ENCODE measurements around the gene USP22. TPM values are rescaled to one million over a fixed set of nuclear protein-coding genes. Genes with fewer than 3 reads are reported as not detected.
A peak's percentile ranks its signal among the peaks of the same experiment; 100 is the strongest.
"Not testable (repeated sequence)": the region's sequence is repeated elsewhere in the genome, so short reads cannot be mapped to it uniquely, and the experiment has no call there.

USP22 gene
- total RNA-seq, 1 experiment from 2014 or later, result 144 TPM

DNA sequence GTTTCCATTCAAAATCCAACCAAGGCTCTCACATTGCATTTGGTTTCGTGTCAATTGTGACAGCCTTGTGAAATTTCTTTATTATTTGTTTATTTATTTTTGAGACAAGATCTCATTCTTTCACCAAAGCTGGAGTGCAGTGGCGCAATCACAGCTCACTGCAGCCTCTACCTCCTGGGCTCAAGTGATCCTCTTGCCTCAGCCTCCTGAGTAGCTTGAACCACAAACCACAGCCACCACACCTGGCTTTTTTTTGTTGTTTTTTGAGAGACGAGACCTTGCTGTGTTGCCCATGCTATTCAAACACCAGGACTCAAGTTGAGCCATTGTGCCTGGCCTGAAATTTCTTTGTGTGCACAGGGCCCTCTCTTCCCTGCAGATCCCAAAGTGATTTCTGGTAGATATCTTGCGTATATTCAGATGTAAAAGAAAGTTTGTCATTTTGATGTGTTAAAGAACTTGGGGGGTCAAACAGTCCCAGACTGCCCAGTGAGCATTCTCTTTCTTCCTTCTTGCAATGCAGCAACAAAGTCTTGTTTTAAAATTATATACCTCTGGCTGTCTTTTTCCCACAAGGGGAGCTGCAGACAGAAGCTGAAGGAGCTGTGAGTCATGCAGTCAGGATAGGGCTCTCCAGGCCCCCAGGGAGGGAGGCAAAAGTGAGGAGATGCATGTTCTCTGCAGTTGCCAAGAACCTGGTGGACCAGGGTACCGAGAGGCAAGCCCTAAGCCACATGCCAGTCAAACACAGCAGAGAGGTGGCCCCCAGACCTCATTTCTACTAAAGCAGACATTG is 15.5 kb upstream of the USP22 start:
- in situ Hi-C loops (cut with HindIII; ENCODE audit: low pct_unique_long_range_greater_than_20kb, low sequenced_read_pairs), result no loop called here
- no peak for DNase-seq (ENCODE audit: low read depth)

DNA sequence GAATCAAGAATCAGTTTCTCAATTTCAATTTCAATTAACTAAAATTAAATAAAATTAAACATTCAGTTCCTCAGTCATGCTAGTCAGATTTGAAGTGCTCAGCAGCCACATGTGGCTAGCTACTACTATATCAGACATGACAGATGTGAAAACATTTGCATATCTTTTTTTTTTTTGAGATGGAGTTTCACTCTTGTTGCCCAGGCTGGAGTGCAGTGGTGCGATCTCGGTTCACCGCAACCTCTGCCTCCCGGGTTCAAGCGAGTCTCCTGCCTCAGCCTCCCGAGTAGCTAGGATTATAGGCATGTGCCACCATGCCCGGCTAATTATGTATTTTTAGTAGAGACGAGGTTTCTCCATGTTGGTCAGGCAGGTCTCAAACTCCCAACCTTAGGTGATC is 10.2 kb upstream of the USP22 start:
- in situ Hi-C loops (cut with HindIII; ENCODE audit: low pct_unique_long_range_greater_than_20kb, low sequenced_read_pairs), result not testable (repeated sequence)

DNA sequence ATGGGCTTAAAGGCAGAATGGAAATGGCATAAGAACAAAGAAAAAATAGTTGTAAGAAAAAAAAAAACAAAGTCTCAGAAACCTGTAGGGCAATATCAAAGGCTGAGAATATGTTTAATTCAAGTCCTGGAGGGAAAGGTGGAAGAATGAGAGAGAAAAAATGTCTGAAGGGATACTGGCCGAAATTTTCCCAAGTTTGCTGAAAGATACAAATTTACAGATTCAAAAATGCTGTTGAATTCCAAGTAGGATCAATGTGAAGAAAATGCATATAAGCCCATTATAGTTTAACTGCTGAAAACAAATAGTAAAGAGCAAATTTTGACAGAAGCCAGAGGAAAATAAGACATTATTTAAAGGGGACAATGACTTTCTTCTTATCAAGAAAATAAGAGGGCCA is 6.6 kb upstream of the USP22 start:
- in situ Hi-C loops (cut with HindIII; ENCODE audit: low pct_unique_long_range_greater_than_20kb, low sequenced_read_pairs), result no loop called here
- no peak for DNase-seq (ENCODE audit: low read depth)

More for the DNA sequence above, 10.2 kb upstream of the USP22 start:
- DNase-seq (ENCODE audit: low read depth), result not testable (repeated sequence)

DNA sequence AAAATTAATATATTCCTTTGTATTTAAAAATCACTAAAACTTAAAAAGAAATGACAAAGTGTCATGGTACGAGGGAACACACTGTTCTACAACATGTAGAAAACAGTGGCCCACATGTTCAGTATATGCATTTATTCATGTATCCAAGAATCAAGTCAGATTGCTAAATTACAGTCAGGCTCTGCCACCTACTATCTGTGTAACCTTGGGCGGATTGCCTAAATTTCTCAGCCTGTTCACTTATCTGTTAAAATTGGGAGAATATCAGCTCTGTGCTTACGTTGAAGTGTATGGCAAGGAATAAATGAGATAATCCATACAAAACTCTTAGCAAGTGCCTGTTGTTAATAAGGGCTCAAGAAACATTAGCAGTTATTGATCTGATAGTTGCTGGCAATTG is 3.4 kb upstream of the USP22 start:
- no peak for DNase-seq (ENCODE audit: low read depth)
- in situ Hi-C loops (cut with HindIII; ENCODE audit: low pct_unique_long_range_greater_than_20kb, low sequenced_read_pairs), result no loop called here

DNA sequence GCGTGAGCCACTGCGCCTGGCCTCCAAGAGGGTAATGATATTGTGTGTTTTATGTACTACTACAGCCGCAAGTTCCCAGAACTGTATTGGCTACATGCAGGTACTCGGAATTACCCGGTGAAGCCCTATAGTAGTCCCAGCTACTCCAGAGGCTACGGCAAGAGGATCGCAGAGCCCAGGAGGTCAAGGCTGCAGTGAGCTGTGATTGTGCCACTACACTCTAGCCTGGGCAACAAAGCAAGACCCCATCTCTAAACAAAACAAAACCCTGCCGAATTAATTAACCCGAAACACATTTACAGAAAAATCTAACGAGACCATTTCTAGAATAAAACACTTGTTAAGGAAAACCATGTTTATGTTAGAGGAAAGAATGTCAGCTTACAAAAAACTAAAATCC is 2.2 kb upstream of the USP22 start:
- in situ Hi-C loops (cut with HindIII; ENCODE audit: low pct_unique_long_range_greater_than_20kb, low sequenced_read_pairs), result no loop called here

DNA sequence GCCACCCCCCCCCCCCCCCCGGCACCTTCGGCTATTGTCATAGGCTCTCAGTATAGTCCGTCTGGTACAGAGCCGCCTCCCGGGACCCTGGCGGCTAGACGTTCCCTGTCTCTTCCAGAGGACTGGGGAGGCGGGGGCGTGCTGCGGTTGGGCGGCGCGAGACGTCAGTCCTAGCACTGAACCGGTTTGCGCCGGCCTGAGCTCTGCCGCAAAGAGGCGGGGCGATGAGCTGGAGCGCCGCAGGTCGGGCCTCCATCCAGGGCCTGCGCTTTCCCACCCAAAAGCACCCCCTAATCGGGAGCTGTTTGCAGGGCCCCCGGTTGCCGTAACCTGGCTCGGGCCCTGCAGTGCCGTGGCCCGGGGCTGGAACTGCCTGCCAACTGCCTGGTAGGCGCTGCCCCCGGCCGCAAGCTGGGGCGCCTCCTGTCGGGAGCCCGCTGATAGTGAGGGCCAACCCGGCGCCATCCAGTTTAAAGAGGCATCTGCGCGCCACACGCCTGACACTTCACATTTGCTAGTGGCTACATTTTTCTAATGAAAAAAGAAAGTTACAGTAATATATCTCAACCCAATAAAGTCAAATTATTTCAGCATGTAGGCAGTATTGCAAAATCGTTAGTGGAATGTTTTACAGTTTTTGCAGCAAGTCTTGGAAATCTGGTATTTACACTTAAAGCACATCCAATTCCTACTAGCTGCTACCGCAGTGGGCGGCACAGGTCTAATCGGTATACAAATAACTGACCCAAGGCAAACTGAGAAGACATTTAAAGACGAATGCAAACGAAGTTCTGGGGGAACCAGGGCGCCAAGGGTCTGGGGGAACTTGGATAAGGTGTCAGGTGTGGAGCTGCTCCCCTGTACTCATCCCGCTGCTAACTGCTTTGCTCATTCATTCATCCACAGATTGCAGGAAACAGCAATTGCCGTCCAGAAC is 753 bp upstream of the USP22 start:
- in situ Hi-C loops (cut with HindIII; ENCODE audit: low pct_unique_long_range_greater_than_20kb, low sequenced_read_pairs), result no loop called here
- DNase-seq (ENCODE audit: low read depth), result peak; percentile 94

More for the DNA sequence above, 2.2 kb upstream of the USP22 start:
- no peak for DNase-seq (ENCODE audit: low read depth)

- peak; percentile 50 for DNase-seq (ENCODE audit: low read depth)
- in situ Hi-C loops (cut with HindIII; ENCODE audit: low pct_unique_long_range_greater_than_20kb, low sequenced_read_pairs), result no loop called here
These were observed 912 bp downstream of the USP22 start for GRCh38 chr17:21041741-21042457.

- DNase-seq (ENCODE audit: low read depth), result peak; percentile 39
These were observed 2.8 kb downstream of the USP22 start for GRCh38 chr17:21039839-21040575.

DNA sequence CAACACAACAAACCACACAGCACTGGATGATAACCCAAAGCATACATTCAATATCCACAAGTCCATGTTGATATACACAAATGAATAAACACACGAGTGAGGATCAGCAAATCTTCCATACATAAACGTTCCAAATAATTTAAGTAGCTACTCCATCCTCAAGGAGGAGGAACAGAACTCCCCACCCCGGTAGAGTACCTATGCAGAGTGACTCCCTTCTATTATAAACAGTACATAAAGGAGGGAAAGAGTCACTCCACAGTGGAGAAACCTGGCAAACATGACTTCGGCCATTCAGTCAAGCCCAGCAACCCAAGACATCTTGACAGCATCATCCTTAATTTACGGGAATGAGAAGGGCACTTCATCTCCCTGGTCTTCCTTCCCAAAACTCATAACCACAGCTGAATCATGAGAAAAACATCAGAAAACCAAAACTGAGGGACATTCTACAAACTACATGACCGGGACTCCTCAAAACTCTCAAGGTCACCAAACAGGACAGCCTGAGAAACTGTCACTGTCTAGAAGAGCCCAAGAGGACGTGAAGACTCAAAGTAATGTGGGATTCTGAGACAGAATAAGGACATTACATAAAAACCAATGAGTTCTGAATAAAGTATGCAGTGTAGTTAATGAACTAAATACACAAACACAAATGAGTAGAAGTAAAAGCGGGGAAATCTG is 5.6 kb downstream of the USP22 start:
- in situ Hi-C loops (cut with HindIII; ENCODE audit: low pct_unique_long_range_greater_than_20kb, low sequenced_read_pairs), result no loop called here
- no peak for DNase-seq (ENCODE audit: low read depth)

More at GRCh38 chr17:21039839-21040575, 2.8 kb downstream of the USP22 start:
- in situ Hi-C loops (cut with HindIII; ENCODE audit: low pct_unique_long_range_greater_than_20kb, low sequenced_read_pairs), result no loop called here

DNA sequence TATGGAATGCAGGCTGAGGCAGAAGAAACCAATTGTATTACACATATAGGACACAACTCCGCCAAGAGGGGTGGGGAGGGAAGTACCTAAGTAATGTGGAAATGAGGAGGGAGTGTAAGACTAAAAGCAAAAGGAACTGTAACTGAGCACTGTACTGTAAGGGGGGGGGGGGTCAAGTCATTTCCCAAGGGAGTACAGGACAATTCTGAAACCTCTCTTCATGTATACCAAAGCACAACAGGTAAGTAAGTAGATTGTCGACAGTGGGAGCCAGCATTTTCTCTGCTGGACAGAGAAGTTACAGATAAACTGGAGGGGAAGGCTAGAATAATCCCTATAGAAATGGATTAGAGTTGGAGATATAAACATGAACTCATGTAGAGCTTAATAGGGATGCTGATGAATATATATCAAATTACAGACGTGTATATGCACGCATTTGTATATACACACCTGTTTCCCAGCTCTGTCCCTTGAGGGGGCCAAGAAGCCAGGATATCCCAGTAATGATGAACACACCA is 6.4 kb downstream of the USP22 start:
- no peak for DNase-seq (ENCODE audit: low read depth)
- in situ Hi-C loops (cut with HindIII; ENCODE audit: low pct_unique_long_range_greater_than_20kb, low sequenced_read_pairs), result no loop called here

- no peak for DNase-seq (ENCODE audit: low read depth)
- in situ Hi-C loops (cut with HindIII; ENCODE audit: low pct_unique_long_range_greater_than_20kb, low sequenced_read_pairs), result no loop called here
These were observed 7.4 kb downstream of the USP22 start for GRCh38 chr17:21035406-21035805.

GRCh38 chr17:21034340-21035235 is 8.2 kb downstream of the USP22 start:
- DNase-seq (ENCODE audit: low read depth), result no peak
- in situ Hi-C loops (cut with HindIII; ENCODE audit: low pct_unique_long_range_greater_than_20kb, low sequenced_read_pairs), result no loop called here

DNA sequence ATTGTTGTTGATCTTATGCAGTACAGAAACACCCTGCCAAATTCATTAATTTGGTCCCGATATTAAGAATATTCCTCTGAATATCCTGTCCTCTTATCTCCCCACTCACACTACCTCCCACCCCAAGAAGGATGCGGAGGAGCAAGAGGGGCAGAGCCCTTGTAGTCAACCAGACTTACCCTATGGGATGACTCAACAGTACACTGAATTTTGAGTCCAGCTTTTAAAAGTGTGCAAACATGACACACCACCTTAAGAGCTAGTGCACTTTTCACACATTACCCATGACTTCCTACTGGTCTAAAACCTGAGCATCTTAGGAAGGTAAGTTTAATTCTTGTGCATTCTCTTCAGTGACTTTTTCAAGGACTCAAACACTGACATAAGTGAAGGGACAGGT is 9.5 kb downstream of the USP22 start:
- in situ Hi-C loops (cut with HindIII; ENCODE audit: low pct_unique_long_range_greater_than_20kb, low sequenced_read_pairs), result no loop called here
- DNase-seq (ENCODE audit: low read depth), result no peak

DNA sequence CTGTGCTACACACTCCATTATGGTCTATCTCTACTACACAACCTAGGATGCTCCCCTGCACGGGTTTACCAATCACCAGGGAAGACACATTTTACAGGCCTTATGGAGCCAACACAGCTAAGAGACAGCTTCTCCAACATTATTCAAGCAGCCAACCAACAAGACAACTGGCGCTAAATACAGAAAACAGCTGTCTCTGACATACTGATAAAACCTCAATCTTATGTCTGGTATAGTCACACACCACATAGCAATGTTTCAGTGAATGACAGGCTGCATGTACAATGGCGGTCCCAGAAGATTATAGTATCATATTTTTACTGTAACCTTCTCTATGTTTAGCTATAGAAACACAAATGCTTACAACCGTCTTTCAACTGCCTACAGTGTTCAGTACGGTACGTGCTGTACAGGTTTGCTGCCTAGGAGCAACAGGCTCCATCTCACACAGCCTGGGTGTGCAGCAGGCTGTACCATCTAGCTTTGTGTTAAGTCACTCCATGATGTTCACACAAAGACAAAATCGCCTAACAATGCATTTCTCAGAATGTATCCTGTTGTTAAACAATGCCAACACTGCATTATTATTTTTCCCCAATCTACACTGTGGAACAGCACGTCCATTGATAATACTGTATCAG is 10.9 kb downstream of the USP22 start:
- in situ Hi-C loops (cut with HindIII; ENCODE audit: low pct_unique_long_range_greater_than_20kb, low sequenced_read_pairs), result no loop called here
- no peak for DNase-seq (ENCODE audit: low read depth)

DNA sequence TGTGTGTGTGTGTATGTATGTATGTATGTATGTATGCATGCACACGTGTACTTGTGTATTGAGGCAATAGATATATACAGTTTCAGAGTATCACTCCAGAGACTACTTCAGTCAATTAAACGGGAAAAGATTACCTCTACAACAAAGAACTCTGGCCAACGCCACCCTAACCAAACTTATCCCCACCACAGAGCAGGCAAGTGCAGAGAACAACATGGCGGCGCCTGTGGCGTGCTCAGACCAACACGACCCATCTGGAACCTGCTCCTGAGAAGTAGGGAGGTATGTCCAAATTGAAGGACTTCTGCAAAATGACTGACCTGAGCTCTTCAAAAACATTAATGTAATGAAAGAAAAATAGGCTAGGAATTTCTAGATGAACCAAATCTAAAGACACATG is 12.4 kb downstream of the USP22 start:
- no peak for DNase-seq (ENCODE audit: low read depth)
- in situ Hi-C loops (cut with HindIII; ENCODE audit: low pct_unique_long_range_greater_than_20kb, low sequenced_read_pairs), result no loop called here

GRCh38 chr17:21029515-21029914 is 13.3 kb downstream of the USP22 start:
- in situ Hi-C loops (cut with HindIII; ENCODE audit: low pct_unique_long_range_greater_than_20kb, low sequenced_read_pairs), result no loop called here
- no peak for DNase-seq (ENCODE audit: low read depth)

Data from Caki2 (cell line).